ENCODE results near the gene IFITM10.

- no peak for TF ChIP-seq EP300 (IDR thresholded peaks at IDR 0.05)
- no peak for TF ChIP-seq CTCF (IDR thresholded peaks at IDR 0.05)
Measured at GRCh38 chr11:1751531-1751921, 1.1 kb upstream of the IFITM10 start.
